HUDEP-2 (cell line): ENCODE measurements around the gene MAMSTR.
A peak's percentile ranks its signal among the peaks of the same experiment; 100 is the strongest.
"Not testable (repeated sequence)": the region's sequence is repeated elsewhere in the genome, so short reads cannot be mapped to it uniquely, and the experiment has no call there.

Experiments used
- DNase-seq, 76 experiments: peaks; one replicate each; lab custom pipeline; 2025; ENCODE audit not compliant: unreplicated experiment in 76 of 76; lab: John Stamatoyannopoulos, UW

Gene MAMSTR

DNA sequence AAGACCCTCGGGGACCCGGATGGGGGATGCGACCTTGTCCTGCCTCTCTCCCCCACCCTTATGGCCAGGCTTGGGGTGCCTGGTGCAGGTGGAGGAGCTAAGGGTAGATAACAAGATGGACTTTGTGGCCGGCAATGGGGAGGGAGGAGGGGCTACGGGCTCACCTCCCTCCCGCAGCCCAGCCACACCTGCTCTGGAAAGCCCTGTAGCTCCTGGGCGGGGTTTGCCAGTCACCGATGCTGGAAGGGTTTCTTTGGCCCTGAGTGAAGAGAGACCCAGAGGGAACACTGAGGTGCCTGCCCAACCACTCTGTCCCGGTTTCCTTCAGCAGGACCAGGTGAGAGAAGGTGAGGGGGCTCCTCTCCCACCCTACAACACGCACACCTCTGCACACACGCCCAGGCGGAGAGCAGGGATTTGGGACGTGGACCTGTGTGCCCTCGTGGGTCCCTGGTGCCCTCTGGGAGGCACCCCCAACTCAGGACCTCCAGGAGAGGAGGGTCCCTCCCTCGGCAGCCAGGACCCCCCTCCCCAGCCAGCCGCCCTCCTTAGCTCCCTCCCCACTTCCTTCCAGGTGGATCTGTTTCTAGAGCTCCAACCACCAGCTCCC, 23.7 kb downstream of the MAMSTR start, which contains the start of gene FUT2:
FUT2 (plus strand) TSS at position 229 of the 610 bp plus-strand sequence. CDS start 6,986 bp downstream, outside the sequence.
- DNase-seq, result no peak

DNA sequence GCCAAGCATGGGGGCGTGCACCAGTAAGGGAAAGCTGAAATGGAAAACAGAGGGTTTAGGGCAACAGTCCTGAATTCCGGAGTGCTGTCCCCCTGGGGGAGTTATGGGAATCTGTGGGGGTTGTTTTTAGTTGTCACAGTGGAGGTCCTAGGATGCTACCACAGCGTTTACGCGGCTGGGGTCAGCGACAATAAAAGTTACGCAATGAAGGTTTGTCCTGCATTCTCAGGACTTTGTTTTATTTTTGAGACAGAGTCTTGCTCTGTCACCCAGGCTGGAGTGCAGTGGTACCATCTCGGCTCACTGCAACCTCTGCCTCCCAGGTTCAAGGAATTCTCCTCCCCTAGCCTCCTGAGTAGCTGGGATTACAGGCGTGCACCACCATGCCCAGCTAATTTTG, 25.9 kb downstream of the MAMSTR start:
- not testable (repeated sequence) for DNase-seq

GRCh38 chr19:48689449-48689848, 30.1 kb downstream of the MAMSTR start:
- no peak for DNase-seq

DNA sequence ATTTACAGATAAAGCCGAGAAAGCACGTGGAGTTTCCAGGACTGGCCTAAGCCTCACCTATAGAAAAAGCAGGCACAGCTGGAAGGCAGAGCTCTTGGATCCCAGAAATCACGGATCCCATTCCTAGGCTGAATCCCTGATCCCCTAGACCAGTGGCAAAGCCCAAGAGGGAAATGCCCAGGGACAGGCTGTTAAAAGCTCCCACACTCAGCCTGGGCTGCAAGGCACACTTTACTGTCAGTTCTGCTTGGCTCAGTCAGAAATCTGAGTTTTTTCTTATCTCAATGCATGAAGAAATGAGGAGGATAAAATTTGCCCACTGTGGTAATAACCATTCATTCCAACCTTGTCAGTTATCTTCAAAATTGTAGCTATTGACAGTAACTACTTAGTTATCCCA, 31.7 kb downstream of the MAMSTR start:
- DNase-seq, result no peak

DNA sequence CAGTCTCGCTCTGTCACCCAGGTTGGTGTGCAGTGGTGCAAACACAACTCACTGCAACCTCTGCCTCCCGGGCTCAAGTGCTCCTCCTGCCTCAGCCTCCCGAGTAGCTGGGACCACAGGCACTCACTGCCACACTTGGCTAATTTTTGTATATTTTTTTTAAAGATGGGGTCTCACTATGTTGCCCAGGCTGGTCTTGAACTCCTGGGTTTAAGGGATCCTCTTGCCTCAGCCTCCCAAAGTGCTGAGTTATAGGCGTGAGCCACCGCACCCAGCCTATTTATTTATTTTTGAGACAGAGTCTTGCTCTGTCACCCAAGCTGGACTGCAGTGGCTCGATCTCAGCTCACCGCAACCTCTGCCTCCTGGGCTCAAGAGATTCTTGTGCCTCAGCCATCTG, 32.9 kb downstream of the MAMSTR start:
- DNase-seq, result not testable (repeated sequence)

- DNase-seq, result peak in 1 of 76 experiments; percentile 17
Observed at GRCh38 chr19:48686088-48686487, 33.4 kb downstream of the MAMSTR start.

DNA sequence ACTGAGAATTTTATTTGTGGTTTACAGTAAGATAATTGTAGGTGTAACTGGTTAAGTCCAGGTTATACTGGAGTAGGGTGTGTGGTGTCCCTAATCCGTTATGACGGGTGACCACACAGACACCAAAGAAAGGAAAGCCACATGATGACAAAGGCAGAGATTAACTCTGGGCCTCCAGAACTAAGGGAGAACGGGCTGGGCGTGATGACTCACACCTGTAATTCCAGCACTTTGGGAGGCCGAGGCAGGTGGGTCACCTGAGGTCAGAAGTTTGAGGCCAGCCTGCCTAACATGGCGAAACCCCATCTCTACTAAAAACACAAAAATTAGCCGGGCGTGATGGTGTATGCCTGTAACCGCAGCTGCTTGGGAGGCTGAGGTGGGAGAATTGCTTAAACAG, 33.9 kb downstream of the MAMSTR start:
- no peak for DNase-seq

- no peak for DNase-seq
Observed at GRCh38 chr19:48683349-48683748, 36.2 kb downstream of the MAMSTR start.

DNA sequence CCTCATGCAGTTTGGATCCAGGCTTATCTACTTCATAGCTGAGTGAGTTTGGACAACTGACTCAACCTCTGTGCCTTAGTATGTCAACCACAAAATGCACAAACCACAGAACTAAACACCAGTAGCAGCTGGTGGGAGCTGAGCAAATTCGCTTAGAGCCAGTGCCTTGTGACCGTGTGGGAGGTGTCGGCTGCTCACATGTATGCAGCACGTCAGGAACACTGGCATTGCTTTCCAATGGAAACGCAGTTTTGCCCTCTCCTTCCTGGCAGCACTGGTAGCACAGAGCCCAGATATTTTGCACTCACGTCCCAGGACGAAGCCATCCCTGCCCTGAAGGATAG, 38.4 kb downstream of the MAMSTR start:
- peak in 64 of 76 experiments; percentile 18 to 89 (median 68) for DNase-seq

- peak in 1 of 76 experiments; percentile 8 for DNase-seq
Observed at GRCh38 chr19:48680436-48681126, 38.9 kb downstream of the MAMSTR start.

- not testable (repeated sequence) for DNase-seq
Observed at GRCh38 chr19:48680006-48680405, 39.5 kb downstream of the MAMSTR start.

DNA sequence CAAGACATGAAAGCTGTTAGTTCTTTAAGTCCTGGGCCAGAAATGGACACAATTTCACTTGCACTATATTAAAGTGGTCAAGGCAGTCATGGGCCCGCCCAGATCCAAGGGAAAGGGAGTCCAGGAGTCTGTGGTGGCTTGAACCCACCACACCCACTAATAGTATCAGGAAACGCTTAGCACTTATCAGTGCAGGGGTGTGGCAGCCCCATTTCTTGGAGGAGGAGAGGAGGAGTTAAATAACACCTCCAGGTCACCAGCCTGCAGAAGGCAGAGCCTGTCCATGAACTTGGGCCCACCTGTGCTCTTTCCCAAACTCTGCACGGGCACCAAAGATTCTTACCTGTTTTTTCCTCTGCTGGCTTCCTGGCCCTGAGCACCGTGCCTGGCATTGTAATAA, 41.3 kb downstream of the MAMSTR start:
- DNase-seq, result peak in 55 of 76 experiments; percentile 6 to 72 (median 35)

DNA sequence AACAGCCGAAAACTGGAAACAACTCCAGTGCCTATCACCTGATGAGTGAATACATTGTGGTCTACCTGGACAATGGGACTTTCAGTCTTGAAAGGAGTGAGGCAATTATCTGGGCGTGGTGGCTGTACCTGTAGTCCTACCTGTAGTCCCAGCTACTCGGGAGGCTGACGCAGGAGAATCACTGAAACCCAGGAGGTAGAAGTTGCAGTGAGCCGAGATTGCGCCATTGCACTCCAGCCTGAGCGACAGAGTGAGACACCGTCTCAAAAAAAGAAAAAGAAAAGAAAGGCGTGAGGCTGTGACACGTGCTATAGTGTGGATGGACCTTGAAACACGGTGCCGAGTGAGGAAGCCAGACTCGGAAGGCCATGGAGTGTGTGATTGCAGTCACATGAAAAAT, 42.6 kb downstream of the MAMSTR start:
- no peak for DNase-seq

DNA sequence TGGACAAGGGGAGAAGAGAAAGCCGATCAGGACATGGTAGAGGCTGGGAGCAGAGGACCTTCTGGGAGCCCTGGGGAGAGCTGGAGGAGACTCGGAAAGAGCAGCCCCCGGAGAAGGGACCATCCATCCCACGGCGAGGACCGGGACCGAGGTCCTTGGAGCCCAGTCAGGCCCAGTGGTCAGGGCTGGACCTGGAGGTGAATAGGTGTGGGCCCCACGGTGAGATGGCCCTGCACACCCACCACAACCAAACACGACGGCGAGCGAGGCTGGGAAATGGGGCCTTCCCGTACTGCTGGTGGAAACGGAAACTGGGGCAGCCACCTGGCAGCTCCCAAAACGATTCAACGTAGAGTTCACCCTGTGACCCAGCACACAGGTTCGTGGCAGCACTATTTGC, 43.0 kb downstream of the MAMSTR start:
- no peak for DNase-seq

DNA sequence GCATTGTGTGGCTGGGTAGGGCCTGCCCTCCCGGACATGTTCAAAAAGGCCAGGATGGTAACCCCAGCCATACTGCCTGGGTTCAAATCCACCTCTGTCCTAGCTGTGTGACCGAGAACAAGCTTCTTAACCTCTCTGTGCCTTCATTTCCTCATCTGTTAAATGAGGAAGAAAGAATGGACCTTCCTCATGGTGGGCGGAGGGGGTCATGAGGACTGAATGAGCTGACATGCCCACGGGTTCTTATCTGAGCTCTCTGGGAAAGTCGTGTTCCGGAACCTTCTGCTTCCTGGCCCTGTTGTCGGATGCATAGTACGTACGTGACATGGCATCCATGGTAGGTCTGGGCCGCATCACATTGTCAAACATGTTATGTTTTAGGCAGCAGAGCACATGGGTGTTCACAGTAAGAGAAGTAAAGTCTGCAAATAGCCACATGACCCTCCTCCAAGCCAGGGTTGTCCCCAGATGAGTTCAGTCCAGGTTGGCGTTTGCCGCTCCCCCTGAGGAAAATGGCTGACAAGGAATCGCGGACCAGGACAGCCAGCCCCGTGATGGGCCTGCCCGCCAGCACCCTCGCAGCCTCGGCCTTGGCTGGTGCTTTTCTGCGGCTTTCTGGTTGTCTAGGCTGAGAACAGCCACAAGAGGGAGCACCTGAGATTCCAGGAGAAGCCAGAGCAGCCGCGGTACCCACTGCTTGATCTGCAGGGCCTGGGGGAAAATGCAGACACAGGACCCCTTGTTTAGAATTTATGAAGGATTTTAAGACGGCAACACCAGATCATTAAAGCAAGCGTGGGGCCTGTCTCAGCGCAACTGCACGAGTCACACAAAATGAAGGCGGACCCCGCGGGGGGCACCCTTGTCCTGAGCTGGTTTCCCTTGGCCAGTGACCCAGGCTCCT, 44.4 kb downstream of the MAMSTR start:
- peak in 70 of 76 experiments; percentile 44 to 93 (median 78) for DNase-seq

DNA sequence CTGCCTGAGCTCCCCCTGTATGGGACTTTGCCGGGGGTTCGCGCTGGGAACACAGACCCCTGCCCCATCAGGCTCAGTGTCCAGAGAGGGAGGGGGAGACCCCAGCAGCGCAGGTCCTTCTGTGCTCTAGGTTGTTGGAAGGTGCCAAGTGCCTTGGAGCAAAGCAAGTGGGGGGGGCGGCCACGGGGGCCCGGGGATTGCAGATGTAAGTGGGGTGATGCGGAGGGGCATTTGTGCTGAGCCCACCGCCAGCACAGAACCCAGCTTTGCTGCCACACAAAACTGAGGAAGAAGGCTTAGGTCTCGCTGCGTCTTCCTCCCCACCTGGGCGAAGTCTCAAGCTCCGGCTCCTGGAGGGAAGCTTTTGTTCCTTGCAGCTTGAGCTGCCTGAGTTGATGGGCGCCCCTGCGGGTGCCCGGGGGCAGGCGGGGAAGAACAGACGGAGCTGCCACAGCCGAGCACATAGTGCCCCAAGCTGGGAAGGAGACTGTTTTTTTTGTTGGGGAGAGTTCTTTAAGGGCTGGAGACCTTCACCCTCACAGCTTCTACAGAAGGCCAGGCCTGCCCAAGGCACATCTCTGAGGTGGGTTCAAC, 45.2 kb downstream of the MAMSTR start:
- DNase-seq, result no peak

DNA sequence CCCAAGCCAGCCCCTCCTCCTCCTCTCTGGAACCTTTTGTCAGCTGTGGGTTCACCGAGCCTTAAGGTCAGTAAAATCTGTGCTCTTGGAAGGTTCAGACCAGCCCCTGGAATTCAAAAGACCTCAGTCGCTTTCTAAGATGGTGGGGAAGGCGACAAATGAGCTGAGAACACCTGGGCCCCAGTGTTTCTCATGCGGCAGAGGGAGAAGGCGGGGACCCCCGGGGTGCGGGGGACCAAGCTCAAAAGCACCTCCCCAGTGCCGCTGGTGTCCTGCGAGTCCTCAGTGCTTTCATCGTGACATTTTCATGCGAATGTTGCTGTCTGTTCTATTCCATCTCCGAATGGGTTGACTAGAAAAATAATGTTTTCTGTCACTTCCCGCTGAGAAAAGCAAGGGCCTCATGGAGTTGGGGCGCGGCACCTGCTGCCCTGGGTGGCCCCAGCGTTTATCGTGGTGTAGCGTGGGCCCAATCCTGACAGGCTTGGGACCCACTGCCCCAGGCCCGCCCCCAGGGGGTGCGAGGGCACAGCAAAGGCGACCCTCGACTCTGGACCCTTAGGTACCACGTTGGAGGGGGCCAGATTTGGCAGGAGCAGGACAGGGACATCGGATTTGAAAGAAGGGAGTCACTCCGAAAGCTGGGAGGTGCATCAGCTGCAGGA, 46.0 kb downstream of the MAMSTR start:
- DNase-seq, result no peak

- no peak for DNase-seq
Observed at GRCh38 chr19:48672994-48673393, 46.5 kb downstream of the MAMSTR start, which contains the start of gene NTN5. TSS of gene NTN5 (minus strand) at chr19:48673017. CDS start at chr19:48670986, 2,031 bp downstream.

DNA sequence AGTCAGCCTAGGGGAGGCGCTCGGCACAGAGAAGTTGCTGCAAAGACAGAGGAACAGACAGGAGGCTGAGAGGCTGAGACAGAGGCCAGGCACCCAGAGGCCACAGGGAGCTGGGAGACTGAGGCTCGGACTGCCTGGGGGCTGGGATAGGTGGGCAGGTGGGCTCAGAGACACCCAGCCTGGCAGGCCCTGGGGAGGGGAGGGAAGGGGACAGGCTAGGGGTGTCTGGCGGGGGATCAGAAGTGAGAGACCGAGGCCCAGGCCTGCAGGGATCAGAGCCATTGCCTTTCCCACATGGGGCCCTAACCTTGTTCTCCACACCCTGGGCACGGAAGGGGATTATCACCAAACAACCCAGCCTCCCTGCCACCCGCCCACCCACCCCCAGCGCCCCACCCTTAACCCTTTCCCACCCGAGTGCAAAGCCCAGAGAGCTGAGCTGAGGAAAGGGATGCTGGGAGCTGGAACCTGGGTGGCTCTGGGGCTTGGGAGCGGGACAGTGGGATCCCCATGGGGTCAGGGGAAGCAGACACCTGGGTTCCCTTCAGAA, 48.0 kb downstream of the MAMSTR start:
- peak in 1 of 76 experiments; percentile 17 for DNase-seq
